Measurements from ENCODE around the gene SYNDIG1. TPM values are rescaled to one million over a fixed set of nuclear protein-coding genes. Genes with fewer than 3 reads are reported as not detected.

The SYNDIG1 gene
- polyA plus RNA-seq, 1 donor from 2014 or later = 0.22 TPM

DNA sequence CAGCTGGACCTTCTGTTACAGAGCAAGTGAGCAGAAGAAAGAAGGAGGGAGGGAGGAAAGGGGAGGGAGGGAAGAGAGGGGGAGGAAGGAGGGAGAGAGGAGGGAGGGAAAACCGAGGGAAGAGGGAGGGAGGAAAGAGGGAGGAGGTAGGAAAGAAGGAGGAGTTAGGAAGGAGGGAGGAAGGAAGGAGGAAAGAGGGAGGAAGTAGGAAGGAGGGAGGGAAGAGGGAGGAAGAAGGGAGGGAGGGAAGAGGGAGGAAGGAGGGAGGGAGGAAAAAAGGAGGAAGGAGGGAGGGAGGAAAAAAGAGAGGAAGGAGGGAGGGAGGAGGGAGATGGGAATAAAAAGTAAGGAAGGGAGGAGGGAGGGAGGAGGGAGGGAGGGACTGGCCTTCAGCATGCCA lies 191.8 kb downstream of the SYNDIG1 start:
- no peaks in the 10 kb centered on the region for H3F3A ChIP-seq (ENCODE audit: insufficient read depth, low read length, poor library complexity, severe bottlenecking)
- no peaks in the 10 kb centered on the region for H3K27me3 ChIP-seq (ENCODE audit: insufficient read depth, low read depth, low read length)
- no peaks in the 10 kb centered on the region for H3K9me2 ChIP-seq (ENCODE audit: insufficient read depth, low read length)
- no peak overlapping the region for H3K9ac ChIP-seq (ENCODE audit: low read length)
- no peak overlapping the region for H3K27ac ChIP-seq (ENCODE audit: low read length)
- no peaks in the 10 kb centered on the region for H3K9me3 ChIP-seq (ENCODE audit: low read length)
- TF ChIP-seq RAD21 (conservative IDR thresholded peaks at IDR 0.05) = no peak
- no peak for TF ChIP-seq EZH2 (IDR thresholded peaks at IDR 0.05; ENCODE audit: borderline replicate concordance, insufficient read depth, low read length, poor library complexity, severe bottlenecking)
- TF ChIP-seq, protein P1, sequence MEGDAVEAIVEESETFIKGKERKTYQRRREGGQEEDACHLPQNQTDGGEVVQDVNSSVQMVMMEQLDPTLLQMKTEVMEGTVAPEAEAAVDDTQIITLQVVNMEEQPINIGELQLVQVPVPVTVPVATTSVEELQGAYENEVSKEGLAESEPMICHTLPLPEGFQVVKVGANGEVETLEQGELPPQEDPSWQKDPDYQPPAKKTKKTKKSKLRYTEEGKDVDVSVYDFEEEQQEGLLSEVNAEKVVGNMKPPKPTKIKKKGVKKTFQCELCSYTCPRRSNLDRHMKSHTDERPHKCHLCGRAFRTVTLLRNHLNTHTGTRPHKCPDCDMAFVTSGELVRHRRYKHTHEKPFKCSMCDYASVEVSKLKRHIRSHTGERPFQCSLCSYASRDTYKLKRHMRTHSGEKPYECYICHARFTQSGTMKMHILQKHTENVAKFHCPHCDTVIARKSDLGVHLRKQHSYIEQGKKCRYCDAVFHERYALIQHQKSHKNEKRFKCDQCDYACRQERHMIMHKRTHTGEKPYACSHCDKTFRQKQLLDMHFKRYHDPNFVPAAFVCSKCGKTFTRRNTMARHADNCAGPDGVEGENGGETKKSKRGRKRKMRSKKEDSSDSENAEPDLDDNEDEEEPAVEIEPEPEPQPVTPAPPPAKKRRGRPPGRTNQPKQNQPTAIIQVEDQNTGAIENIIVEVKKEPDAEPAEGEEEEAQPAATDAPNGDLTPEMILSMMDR (IDR thresholded peaks at IDR 0.05; ENCODE audit: poor library complexity, severe bottlenecking) = no peak
- no peak for TF ChIP-seq EP300 (conservative IDR thresholded peaks at IDR 0.05; ENCODE audit: poor library complexity, severe bottlenecking)
- TF ChIP-seq POLR2AphosphoS5 (IDR thresholded peaks at IDR 0.05) = no peak
- no peak for TF ChIP-seq SMC3 (conservative IDR thresholded peaks at IDR 0.05; ENCODE audit: poor library complexity)
- TF ChIP-seq MXI1 (conservative IDR thresholded peaks at IDR 0.05; ENCODE audit: poor library complexity, severe bottlenecking) = no peak
- TF ChIP-seq TAF1 (IDR thresholded peaks at IDR 0.05; ENCODE audit: low read depth) = no peak
- TF ChIP-seq, protein P2, sequence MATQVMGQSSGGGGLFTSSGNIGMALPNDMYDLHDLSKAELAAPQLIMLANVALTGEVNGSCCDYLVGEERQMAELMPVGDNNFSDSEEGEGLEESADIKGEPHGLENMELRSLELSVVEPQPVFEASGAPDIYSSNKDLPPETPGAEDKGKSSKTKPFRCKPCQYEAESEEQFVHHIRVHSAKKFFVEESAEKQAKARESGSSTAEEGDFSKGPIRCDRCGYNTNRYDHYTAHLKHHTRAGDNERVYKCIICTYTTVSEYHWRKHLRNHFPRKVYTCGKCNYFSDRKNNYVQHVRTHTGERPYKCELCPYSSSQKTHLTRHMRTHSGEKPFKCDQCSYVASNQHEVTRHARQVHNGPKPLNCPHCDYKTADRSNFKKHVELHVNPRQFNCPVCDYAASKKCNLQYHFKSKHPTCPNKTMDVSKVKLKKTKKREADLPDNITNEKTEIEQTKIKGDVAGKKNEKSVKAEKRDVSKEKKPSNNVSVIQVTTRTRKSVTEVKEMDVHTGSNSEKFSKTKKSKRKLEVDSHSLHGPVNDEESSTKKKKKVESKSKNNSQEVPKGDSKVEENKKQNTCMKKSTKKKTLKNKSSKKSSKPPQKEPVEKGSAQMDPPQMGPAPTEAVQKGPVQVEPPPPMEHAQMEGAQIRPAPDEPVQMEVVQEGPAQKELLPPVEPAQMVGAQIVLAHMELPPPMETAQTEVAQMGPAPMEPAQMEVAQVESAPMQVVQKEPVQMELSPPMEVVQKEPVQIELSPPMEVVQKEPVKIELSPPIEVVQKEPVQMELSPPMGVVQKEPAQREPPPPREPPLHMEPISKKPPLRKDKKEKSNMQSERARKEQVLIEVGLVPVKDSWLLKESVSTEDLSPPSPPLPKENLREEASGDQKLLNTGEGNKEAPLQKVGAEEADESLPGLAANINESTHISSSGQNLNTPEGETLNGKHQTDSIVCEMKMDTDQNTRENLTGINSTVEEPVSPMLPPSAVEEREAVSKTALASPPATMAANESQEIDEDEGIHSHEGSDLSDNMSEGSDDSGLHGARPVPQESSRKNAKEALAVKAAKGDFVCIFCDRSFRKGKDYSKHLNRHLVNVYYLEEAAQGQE (IDR thresholded peaks at IDR 0.05; ENCODE audit: borderline replicate concordance) = no peak
- no peak overlapping the region for H3K4me3 ChIP-seq (ENCODE audit: low read length)
- H4K20me1 ChIP-seq (ENCODE audit: insufficient read depth) = no peaks in the 10 kb centered on the region
- no peak overlapping the region for H3K4me2 ChIP-seq (ENCODE audit: low read length)
- no peak overlapping the region for H2AFZ ChIP-seq (ENCODE audit: low read depth, low read length)
- H3K79me2 ChIP-seq (replicated peaks; ENCODE audit: insufficient read depth, low read length) = no peaks in the 10 kb centered on the region
- H3K36me3 ChIP-seq (ENCODE audit: insufficient read depth, low read length) = no peaks in the 10 kb centered on the region

DNA sequence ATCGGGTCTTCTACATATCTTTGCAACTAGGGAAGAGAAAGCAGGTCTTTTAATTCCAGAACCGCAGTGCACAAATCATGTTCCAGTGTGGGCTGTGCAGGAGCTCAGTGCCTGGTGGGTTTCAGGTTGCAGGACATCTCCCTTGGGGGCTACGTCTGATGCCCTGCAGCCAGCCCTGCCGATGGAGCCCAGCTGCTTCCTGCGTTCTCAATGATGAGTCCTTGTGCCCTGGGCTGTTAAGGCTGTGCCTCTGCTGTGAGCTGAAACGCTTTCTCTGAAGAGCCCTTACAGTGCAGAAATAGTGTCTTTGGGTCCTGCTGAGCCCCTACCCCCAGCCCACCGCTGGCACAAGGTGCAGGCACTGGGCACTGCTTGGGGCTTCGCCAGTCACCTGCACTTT lies 192.9 kb downstream of the SYNDIG1 start:
- no peaks in the 10 kb centered on the region for H3K36me3 ChIP-seq (ENCODE audit: insufficient read depth, low read length)
- no peak overlapping the region for H2AFZ ChIP-seq (ENCODE audit: low read depth, low read length)
- H3K27ac ChIP-seq (ENCODE audit: low read length) = no peak overlapping the region
- H3K27me3 ChIP-seq (ENCODE audit: insufficient read depth, low read depth, low read length) = no peaks in the 10 kb centered on the region
- TF ChIP-seq MXI1 (conservative IDR thresholded peaks at IDR 0.05; ENCODE audit: poor library complexity, severe bottlenecking) (no peak), POLR2AphosphoS5 (IDR thresholded peaks at IDR 0.05) (no peak), EP300 (conservative IDR thresholded peaks at IDR 0.05; ENCODE audit: poor library complexity, severe bottlenecking) (no peak), SMC3 (conservative IDR thresholded peaks at IDR 0.05; ENCODE audit: poor library complexity) (no peak), RAD21 (conservative IDR thresholded peaks at IDR 0.05) (no peak), TAF1 (IDR thresholded peaks at IDR 0.05; ENCODE audit: low read depth) (no peak), EZH2 (IDR thresholded peaks at IDR 0.05; ENCODE audit: borderline replicate concordance, insufficient read depth, low read length, poor library complexity, severe bottlenecking) (no peak)
- TF ChIP-seq, protein P1 (IDR thresholded peaks at IDR 0.05; ENCODE audit: poor library complexity, severe bottlenecking) = no peak
- TF ChIP-seq, protein P2 (IDR thresholded peaks at IDR 0.05; ENCODE audit: borderline replicate concordance) = no peak
- no peaks in the 10 kb centered on the region for H4K20me1 ChIP-seq (ENCODE audit: insufficient read depth)
- no peak overlapping the region for H3K4me3 ChIP-seq (ENCODE audit: low read length)
- no peaks in the 10 kb centered on the region for H3F3A ChIP-seq (ENCODE audit: insufficient read depth, low read length, poor library complexity, severe bottlenecking)
- no peak overlapping the region for H3K4me2 ChIP-seq (ENCODE audit: low read length)
- no peaks in the 10 kb centered on the region for H3K9me3 ChIP-seq (ENCODE audit: low read length)
- H3K79me2 ChIP-seq (replicated peaks; ENCODE audit: insufficient read depth, low read length) = no peaks in the 10 kb centered on the region
- no peaks in the 10 kb centered on the region for H3K9me2 ChIP-seq (ENCODE audit: insufficient read depth, low read length)
- no peak overlapping the region for H3K9ac ChIP-seq (ENCODE audit: low read length)
